ENCODE measurements around the gene TSPAN33.
"Not testable (repeated sequence)": the region's sequence is repeated elsewhere in the genome, so short reads cannot be mapped to it uniquely, and the experiment has no call there.

The TSPAN33 gene

GRCh38 chr7:129210256-129210988, 65.9 kb downstream of the TSPAN33 start:
- peak in 1 of 2 experiments; percentile 62 for DNase-seq

DNA sequence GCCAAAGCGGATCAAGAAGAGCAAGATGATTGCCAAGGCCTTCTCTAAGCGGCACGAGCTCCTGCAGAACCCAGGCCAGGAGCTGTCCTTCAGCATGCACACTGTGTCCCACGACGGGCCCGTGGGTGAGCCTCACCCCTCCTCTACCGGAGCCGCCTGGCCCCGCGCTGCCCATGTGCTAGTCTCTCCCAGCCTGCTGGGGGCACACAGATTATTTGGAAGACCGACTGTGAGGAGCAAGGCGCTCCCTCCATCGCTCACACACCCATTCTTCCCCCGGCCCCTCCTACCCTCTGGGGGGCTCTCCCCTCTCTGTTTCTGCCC, 66.4 kb downstream of the TSPAN33 start:
- no peak for DNase-seq

DNA sequence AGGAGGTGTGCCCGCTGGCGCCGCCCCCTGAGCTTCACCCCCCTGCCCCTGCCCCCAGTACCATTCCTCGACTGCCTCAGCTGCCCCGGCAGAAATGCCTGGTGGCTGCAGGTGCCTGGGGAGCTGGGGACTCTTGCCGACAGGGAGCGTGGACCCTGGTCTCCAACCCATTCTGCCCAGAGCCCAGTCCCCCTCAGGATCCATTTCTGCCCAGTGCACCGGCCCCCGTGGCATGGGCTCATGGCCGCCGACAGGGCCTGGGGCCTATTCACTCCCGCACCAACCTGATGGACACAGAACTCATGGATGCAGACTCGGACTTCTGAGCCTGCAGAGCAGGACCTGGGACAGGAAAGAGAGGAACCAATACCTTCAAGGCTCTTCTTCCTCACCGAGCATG, 67.6 kb downstream of the TSPAN33 start:
- DNase-seq = no peak

DNA sequence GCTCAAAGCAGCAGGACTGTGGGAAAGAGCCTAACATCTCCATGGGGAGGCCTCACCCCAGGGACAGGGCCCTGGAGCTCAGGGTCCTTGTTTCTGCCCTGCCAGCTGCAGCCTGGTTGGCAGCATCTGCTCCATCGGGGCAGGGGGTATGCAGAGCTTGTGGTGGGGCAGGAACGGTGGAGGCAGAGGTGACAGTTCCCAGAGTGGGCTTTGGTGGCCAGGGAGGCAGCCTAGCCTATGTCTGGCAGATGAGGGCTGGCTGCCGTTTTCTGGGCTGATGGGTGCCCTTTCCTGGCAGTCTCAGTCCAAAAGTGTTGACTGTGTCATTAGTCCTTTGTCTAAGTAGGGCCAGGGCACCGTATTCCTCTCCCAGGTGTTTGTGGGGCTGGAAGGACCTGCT, 68.1 kb downstream of the TSPAN33 start:
- no peak for DNase-seq

- no peak for DNase-seq
Measured at GRCh38 chr7:129213828-129214227, 69.3 kb downstream of the TSPAN33 start.

DNA sequence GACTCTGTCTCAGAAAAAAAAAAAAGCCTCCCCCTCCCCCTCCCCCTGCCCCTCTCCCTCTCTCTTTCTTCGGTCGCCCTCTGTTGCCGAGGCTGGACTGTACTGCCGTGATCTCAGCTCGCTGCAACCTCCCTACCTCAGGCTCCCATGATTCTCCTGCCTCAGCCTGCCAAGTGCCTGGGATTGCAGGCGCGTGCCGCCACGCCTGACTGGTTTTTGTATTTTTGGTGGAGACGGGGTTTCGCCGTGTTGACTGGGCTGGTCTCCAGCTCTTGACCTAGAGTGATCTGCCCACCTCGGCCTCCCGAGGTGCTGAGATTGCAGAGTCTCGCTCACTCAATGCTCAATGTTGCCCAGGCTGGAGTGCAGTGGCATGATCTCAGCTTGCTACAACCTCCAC, 71.2 kb downstream of the TSPAN33 start:
- not testable (repeated sequence) for DNase-seq

- not testable (repeated sequence) for DNase-seq
Measured at GRCh38 chr7:129216101-129216715, 71.7 kb downstream of the TSPAN33 start.

DNA sequence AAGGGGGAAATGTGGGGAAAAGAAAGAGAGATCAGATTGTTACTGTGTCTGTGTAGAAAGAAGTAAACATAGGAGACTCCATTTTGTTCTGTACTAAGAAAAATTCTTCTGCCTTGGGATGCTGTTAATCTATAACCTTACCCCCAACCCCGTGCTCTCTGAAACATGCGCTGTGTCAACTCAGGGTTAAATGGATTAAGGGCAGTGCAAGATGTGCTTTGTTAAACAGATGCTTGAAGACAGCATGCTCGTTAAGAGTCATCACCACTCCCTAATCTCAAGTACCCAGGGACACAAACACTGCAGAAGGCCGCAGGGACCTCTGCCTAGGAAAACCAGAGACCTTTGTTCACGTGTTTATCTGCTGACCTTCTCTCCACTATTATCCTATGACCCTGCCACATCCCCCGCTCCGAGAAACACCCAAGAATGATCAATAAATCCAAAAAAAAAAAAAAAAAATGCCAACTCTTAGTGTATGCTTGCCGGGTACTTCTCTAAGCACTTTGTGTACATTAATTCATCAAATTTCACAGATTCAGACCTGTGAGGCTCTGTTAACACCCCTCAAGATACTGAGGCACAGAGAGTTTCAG, 72.4 kb downstream of the TSPAN33 start:
- DNase-seq = not testable (repeated sequence)

- peak in 1 of 2 experiments; percentile 27 for DNase-seq
Measured at GRCh38 chr7:129218514-129219062, 74.1 kb downstream of the TSPAN33 start.

GRCh38 chr7:129219166-129219565, 74.7 kb downstream of the TSPAN33 start:
- DNase-seq = not testable (repeated sequence)
